SU-DHL-6 (cell line): ENCODE results near the gene PRDM15.

Source experiments
- H2AFZ ChIP-seq: fragments of 200-600 bp; sonication (generic); 2 replicates; pipeline ENCODE4 v1.6.1; 2014; ENCODE audit warnings: low read depth, mild to moderate bottlenecking, moderate library complexity, mixed read lengths, antibody characterized with exemption, low read length; ENCODE audit not compliant: severe bottlenecking
- H3F3A ChIP-seq: fragments of 200-600 bp; shearing (Covaris generic); 2 replicates; pipeline ENCODE4 v1.6.0; 2016; ENCODE audit warnings: antibody characterized with exemption, mild to moderate bottlenecking; ENCODE audit not compliant: insufficient read depth
- H3K27ac ChIP-seq: fragments of 200-600 bp; sonication (generic); 2 replicates; pipeline ENCODE4 v1.5.1; 2016; ENCODE audit warnings: low read depth, mild to moderate bottlenecking, low read length, moderate library complexity, mixed read lengths
- H3K27me3 ChIP-seq: fragments of 200-600 bp; sonication (generic), shearing (Covaris generic); 2 replicates; pipeline ENCODE4 v1.6.0; 2014; ENCODE audit warnings: mild to moderate bottlenecking, low read length
- H3K36me3 ChIP-seq: fragments of 200-600 bp; sonication (generic); 2 replicates; pipeline ENCODE4 v1.6.1; 2014; ENCODE audit warnings: mild to moderate bottlenecking, low read length, mixed read lengths
- H3K4me2 ChIP-seq: fragments of 300-600, 200-600 bp; shearing (Covaris generic), sonication (generic); 2 replicates; pipeline ENCODE4 v1.6.0; 2014; ENCODE audit warnings: low read length, low read depth, mild to moderate bottlenecking; ENCODE audit not compliant: poor library complexity, severe bottlenecking
- H3K4me3 ChIP-seq: fragments of 200-600 bp; sonication (generic); 2 replicates; pipeline ENCODE4 v1.5.1; 2014; ENCODE audit warnings: antibody characterized with exemption, low read length, mild to moderate bottlenecking, mixed read lengths; ENCODE audit not compliant: insufficient read depth, poor library complexity, severe bottlenecking
- H3K79me2 ChIP-seq: fragments of 200-600 bp; sonication (generic); 2 replicates; pipeline ENCODE4 v1.6.1; 2014; ENCODE audit warnings: mild to moderate bottlenecking, low read length, moderate library complexity; ENCODE audit not compliant: insufficient read depth
- H3K9ac ChIP-seq: fragments of 200-600 bp; sonication (generic); 2 replicates; pipeline ENCODE4 v1.7.0; 2014; ENCODE audit warnings: mild to moderate bottlenecking, low read length
- H3K9me2 ChIP-seq: fragments of 200-600 bp; sonication (generic); replicated peaks from 2 replicates; pipeline ENCODE4 v1.6.1; 2014; ENCODE audit warnings: low read length; ENCODE audit not compliant: insufficient read depth
- H3K9me3 ChIP-seq: fragments of 200-600 bp; sonication (generic); 2 replicates; pipeline ENCODE4 v1.6.1; 2014; ENCODE audit warnings: low read length, mixed read lengths; ENCODE audit not compliant: insufficient read depth
- H4K20me1 ChIP-seq: fragments of 200-600 bp; sonication (generic); 2 replicates; pipeline ENCODE4 v1.6.1; 2014; ENCODE audit warnings: low read depth, mild to moderate bottlenecking, antibody characterized with exemption, low read length, moderate library complexity, mixed read lengths
- CTCF ChIP-seq: fragments of 200-600 bp; sonication (generic); IDR thresholded peaks from one replicate; pipeline ENCODE4 v1.5.1; 2017; ENCODE audit warnings: antibody characterized with exemption, mild to moderate bottlenecking, low read length, moderate library complexity; ENCODE audit not compliant: insufficient read depth, poor library complexity, severe bottlenecking
- EZH2phosphoT487 ChIP-seq: fragments of 200-600 bp; sonication (generic), shearing (Covaris generic); conservative IDR thresholded peaks from 2 replicates; pipeline ENCODE4 v1.6.1; 2018; ENCODE audit warnings: mild to moderate bottlenecking, antibody characterized with exemption, low read length, moderate library complexity, mixed read lengths

The PRDM15 gene

DNA sequence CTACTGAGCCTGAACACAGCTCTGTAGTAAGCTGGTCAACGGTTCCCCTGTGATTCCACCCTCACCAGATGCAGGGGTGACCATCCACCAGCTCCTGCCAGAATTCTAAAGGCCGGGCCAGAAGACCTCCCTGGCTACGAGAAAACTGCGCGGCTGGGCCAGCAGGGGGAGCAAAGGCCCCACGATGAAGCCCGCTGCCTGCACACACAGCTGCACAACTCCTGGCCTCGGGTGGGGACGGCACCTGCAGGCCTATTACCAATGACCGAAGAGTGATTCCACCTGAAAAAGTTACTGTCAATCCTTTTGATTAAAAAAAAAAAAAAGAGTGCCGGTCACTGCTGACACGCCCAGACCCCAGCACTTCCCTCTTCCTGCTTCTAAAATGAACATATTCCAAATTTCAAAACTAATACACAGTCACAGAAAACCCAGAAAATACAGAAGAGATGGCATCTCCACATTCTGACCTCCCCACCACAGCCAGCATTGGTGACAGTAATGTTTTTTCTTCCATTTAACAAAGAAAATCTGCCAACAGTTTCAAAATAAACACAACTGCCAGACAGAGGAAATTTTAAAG lies 62.5 kb downstream of the PRDM15 start:
- H3K4me3 ChIP-seq, result no peak overlapping the region
- H4K20me1 ChIP-seq, result no peaks in the 10 kb centered on the region
- no peaks in the 10 kb centered on the region for H3K9me3 ChIP-seq
- TF ChIP-seq EZH2phosphoT487 (no peak), CTCF (peak; percentile 76)
- peaks cover 19% of the 10 kb centered on the region for H3K36me3 ChIP-seq
- peaks cover 29% of the 10 kb centered on the region for H3K79me2 ChIP-seq
- no peak overlapping the region for H3K4me2 ChIP-seq
- H3K27ac ChIP-seq, result peak overlapping the region; percentile 40
- no peak overlapping the region for H2AFZ ChIP-seq
- H3K9ac ChIP-seq, result no peak overlapping the region
- no peaks in the 10 kb centered on the region for H3K9me2 ChIP-seq
- no peaks in the 10 kb centered on the region for H3K27me3 ChIP-seq
- peaks cover 12% of the 10 kb centered on the region for H3F3A ChIP-seq

GRCh38 chr21:41815652-41816582 lies 63.2 kb downstream of the PRDM15 start:
- no peaks in the 10 kb centered on the region for H3K27me3 ChIP-seq
- TF ChIP-seq EZH2phosphoT487, result no peak
- TF ChIP-seq CTCF, result no peak
- H4K20me1 ChIP-seq, result no peaks in the 10 kb centered on the region; the same call in 1 of the 2 replicates
- H3K4me3 ChIP-seq, result no peak overlapping the region
- no peaks in the 10 kb centered on the region for H3K9me3 ChIP-seq
- no peak overlapping the region for H3K9ac ChIP-seq
- H3F3A ChIP-seq, result peaks cover 12% of the 10 kb centered on the region
- H3K27ac ChIP-seq, result no peak overlapping the region
- peaks cover 21% of the 10 kb centered on the region for H3K36me3 ChIP-seq
- H2AFZ ChIP-seq, result no peak overlapping the region
- no peak overlapping the region for H3K4me2 ChIP-seq
- H3K9me2 ChIP-seq, result no peaks in the 10 kb centered on the region
- peaks cover 33% of the 10 kb centered on the region for H3K79me2 ChIP-seq

DNA sequence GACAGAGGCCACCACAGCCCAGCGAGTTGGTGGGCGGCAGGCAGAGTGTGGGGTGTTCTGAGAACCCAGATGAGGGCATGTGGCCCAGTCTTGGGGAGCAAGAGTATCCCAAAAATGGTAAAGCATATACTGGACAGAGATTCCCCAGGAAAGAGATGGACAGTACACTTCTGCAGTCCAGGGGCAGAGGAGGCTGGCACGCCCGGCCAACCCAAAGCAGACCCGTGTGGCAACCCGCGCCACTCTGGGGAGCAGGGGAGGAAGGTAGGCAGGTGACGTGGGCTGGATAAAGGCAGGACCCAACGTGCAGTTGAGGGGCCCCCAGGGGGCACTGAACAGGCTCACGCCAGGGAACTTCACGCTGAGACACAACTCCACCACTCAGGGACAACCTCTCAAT lies 65.9 kb downstream of the PRDM15 start:
- Histone ChIP-seq H3K27me3 (no peaks in the 10 kb centered on the region), H3K9me3 (no peaks in the 10 kb centered on the region), H4K20me1 (no peaks in the 10 kb centered on the region; the same call in 1 of the 2 replicates), H3K9ac (no peak overlapping the region), H3K79me2 (peaks cover 54% of the 10 kb centered on the region), H3K27ac (no peak overlapping the region), H2AFZ (no peak overlapping the region), H3K4me3 (no peak overlapping the region), H3K9me2 (no peaks in the 10 kb centered on the region), H3K4me2 (no peak overlapping the region), H3F3A (peaks cover 16% of the 10 kb centered on the region), H3K36me3 (peaks cover 34% of the 10 kb centered on the region)
- TF ChIP-seq EZH2phosphoT487, result no peak
- TF ChIP-seq CTCF, result no peak
